Measurements from ENCODE around the gene MYLK3.
"Not testable (repeated sequence)": the region's sequence is repeated elsewhere in the genome, so short reads cannot be mapped to it uniquely, and the experiment has no call there.

The MYLK3 gene

DNA sequence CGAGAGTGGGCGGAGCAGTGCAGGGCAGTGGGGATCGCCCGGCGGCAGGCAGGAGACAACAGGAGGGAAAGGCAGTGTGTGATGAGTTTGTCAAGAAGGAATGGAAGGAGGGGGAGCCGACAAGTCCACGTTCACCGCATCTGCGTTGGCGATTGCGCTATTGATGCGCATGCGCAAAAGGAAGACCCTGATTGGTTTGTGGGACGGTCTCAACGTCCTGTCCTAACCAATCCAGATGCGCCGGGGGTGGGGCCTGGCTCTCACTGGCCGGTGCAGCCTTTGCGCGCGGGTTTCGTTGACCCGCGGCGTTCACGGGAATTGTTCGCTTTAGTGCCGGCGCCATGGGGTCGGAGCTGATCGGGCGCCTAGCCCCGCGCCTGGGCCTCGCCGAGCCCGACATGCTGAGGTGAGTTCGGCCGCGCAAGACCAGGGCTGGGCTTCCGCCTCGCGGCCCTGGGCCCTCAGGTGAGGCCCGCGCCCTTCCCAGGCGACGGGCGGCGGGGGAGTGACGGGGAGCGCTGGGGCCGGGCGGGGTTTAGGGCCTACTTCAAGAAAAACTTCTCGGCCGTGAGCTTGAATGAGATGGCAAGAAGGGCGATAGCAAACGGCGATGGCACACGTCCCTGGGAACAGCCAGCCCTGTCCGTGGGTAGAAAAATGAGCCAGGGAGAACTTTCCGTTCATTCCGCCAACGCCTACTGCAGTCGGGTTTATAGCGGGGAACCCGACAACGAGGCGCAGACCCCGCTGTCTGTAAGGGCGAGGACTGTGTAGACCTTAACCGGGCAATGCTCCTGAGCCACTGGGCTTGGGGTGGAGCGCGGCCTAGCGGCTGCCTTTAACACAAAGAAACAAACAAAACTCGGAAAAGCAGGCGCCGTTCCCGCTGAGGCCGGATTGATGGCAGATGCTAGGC is 58.5 kb downstream of the MYLK3 start, which contains the start of gene ORC6:
Gene ORC6, plus strand, starts transcription at position 295 of the 916 bp plus-strand sequence. Its CDS starts 47 bp downstream, at position 342.
- peak; percentile 99 for DNase-seq (ENCODE audit: low spot score)

DNA sequence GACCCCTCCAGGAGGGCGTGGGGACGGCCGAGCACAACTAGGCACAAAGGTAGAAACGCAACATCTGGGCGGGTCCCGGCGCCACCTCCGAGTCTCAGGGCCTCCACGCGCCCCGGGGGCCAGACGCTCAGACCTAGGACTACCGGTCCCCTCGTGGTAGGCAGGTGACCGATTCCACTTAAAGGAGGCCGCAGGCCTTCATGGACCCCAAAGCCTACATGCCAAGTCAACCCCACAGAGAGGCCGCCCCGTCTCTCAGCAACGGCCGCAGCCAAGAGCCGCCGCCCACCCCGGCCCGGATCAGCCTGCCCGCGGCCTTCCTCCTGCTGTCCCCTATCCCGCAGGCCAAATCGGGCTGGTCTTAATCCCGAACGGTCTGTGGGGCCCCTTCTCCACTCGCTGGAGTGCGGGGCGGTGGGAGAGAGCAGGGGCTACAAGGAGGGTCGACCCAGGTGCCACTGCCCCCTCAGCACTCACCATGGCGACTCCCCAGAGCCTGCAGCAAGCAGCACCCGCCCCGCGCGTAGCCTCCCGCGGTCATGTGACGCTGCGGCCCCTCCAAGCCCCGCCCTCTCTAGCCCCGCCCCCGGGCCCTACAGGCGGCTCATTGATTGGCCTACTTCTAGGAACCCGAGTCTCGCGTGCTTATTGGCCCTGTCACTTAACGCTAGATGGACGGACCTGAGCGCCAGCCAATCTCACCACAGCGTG is 59.3 kb downstream of the MYLK3 start, which contains the start of gene VPS35:
Gene VPS35, minus strand, starts transcription at position 525 of the 711 bp plus-strand sequence. Its CDS starts 45 bp downstream, at position 480.
- DNase-seq (ENCODE audit: low spot score) = peak; percentile 76

DNA sequence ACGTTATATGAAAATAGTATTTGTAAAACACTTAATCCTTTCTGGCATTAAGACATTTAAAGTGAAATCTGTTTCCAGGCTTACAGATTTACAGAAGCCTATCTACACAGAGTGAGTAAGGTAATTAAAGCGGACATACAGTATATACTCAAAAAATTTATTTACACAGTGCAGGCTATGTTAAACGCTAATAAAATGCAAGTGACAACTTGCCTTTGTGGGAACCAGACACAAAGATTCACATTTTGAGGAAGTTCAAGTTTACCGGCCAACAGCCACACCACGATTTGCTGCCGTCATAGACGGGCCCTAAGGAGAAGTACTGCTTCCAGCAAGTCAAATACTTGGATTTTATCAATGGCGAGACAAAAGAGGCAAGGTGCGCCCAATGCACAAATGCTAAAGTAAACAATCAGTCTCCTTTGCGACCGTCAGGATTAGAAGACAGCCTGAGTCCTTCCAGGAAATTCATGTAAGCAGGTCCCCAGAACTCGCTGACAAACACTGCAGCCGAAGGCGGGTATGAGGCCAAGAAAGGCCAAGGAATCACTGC is 60.0 kb downstream of the MYLK3 start:
- DNase-seq (ENCODE audit: low spot score) = no peak

DNA sequence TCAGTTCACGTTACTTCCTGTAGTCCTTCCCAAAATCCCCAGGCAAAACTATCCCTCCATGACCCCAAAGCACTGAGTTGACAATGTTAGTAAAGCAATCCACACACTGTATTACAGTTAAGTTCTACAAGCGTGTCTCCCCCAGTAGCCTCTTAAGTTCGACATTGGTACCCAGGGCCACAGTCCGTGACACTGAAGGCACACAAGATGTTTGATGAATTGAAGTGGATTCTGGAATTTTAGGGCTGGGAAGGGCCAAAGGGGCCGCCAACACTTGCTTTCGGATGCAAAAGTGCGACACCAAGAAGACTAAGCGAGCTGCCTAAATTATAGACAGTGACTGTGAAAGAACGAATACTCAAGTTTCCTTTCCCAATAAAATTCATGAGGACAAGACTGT is 60.7 kb downstream of the MYLK3 start:
- DNase-seq (ENCODE audit: low spot score) = no peak

DNA sequence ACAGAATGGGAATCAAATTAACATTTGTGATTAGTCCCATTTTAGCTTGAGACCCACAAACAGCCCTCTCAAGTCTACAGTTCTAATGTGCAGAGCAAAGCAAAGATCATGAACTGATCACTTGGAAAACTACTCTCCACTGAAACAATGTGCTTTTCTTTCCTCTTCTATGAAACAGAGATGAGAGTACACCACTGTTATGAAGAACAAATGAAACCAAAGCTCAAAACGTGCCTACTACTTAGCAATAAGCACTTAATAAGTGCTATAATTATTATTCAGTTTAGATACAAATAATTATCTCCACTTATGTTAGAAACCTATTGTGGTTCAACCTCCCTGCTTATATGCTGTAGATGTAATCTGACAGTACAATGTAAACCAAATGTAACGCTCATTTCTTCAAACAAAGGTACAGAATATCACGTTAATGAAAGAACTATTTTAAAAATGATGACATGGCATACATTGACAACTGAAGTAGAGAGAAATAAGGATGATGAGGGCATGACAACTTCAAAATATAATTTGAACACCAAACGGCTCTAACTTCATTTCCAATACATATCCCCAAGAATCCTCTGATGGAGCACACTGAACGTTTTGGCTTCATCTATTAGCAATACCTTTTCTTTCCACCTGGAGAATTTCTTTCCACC is 61.2 kb downstream of the MYLK3 start:
- no peak for DNase-seq (ENCODE audit: low spot score)

DNA sequence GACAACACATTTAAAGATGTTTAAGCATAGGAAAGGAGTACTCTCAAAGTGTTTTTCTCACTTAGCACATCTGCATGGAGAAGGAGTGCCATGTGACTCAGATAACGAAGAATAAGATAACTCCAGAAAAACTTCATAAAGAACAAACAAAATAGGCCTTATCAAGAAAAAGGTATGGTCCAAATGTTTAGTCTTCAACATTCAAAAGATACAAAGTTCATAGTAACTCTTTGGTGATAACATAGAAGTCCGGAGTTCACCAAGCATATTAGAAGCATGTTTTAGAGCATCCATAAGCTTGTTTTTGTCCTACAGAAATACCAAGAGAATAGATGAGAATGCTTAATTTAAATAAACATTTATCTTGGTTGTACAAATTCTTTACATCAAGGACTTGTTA is 66.3 kb downstream of the MYLK3 start:
- not testable (repeated sequence) for DNase-seq (ENCODE audit: low spot score)

DNA sequence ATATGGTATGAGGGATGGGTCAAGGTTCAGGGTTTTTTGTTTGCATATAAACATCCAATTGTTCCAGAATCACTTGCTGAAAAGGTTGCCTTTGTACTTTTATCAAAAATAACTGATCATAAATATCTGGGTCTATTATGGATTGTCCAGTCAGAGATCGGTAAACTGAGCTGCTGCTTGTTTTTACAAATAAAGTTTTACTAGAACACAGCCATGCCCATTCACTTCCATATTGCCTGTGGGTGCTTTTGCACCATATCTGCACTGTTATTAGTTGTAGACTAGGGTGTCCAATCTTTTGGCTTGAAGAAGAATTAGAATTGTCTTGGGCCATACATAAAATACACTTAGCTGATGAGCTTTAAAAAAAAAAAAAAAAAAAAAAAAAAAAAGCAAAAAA is 70.2 kb downstream of the MYLK3 start:
- DNase-seq (ENCODE audit: low spot score) = not testable (repeated sequence)

DNA sequence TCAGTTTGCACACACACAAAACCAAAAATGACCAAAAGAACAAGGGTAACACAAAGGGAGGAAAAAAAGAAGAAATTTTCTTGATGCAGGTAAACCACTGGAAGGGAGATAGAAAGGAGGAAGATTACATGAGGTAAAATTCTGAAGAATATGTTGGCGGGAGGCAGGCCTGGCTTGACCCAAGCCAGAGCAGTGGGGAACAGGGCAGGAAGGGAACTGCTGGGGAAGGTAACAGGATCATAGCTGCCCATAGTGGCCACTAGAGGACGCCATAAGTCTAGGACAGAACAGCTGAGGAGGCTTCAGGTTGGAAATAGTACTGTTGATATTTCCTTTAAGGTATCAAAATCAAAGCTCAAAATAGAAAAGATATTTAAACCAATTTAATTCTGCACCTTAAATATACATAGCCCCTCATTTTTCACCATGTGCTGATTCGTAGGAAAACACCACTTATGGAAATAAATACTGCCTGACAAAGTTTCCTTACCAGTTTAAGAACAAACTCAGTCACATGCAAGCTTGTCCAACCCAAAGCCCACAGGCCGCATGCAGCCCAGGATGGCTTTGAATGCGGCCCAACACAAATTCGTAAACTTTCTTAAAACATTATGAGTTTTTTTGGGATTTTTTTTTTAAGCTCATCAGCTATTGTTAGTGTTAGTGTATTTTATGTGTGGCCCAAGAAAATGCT is 74.7 kb downstream of the MYLK3 start:
- DNase-seq (ENCODE audit: low spot score) = peak; percentile 79

DNA sequence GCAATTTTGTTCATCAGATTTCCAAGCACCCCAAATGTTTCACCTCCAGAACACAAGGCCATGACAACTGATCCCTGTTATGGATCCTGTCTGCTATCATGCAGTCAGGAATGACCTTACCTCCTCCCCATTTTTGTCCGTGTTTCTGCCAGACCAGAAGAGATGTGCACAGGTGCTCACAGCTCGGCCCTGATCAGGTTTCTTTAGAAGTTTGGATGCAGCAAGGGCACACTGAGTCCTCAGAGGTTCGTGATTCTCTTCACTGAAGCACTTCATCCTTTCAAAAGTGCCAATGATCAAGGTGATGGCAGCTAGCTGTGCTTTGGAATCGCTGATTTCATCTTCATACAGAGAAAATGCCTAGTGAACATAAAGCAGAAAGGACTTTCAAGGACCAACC is 86.0 kb downstream of the MYLK3 start:
- no peak for DNase-seq (ENCODE audit: low spot score)

DNA sequence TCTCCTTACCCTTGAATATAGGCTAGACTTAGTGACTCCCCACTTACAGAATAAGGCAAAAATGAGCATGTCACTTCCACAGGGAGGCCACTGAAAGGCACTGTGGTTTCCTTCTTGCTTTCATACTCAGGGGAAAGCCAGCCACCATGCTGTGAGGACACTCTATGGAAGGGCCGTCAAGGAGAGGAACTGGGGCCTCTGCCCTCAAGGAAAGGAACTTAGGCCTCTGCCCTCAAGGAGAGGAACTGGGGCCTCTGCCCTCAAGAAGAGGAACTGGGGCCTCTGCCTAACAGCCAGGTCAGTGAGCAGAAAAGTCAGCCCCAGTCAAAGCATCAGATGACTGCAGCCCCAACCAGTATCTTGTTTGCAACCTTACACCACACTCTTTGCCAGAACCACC is 89.2 kb downstream of the MYLK3 start:
- no peak for DNase-seq (ENCODE audit: low spot score)

Data from hematopoietic multipotent progenitor cell treated with erythropoietin and hydrocortisone succinate and interleukin-3 and kit ligand, for 17 days (in vitro differentiated cells).